ENCODE measurements around the gene APPBP2. TPM values are rescaled to one million over a fixed set of nuclear protein-coding genes. Genes with fewer than 3 reads are reported as not detected.
"Not testable (repeated sequence)": the region's sequence is repeated elsewhere in the genome, so short reads cannot be mapped to it uniquely, and the experiment has no call there.

The APPBP2 gene
- total and polyA plus RNA-seq, 10 donors = 4.1 to 49.8 (median 30.8) TPM

GRCh38 chr17:60522889-60523626, 3.0 kb downstream of the APPBP2 start:
- Histone ChIP-seq H3K9me3 (no peaks in the 10 kb centered on the region), H3K4me3 (peak overlapping the region in 1 of 8 donors; percentile 95), H3K27me3 (replicated peaks in 1 of 7) (no peaks in the 10 kb centered on the region), H3K27ac (no peak overlapping the region), H3K4me1 (peaks cover 24 to 75% (median 52%) of the 10 kb centered on the region in 6 donors), H3K36me3 (peaks cover 0 to 29% (median 13%) of the 10 kb centered on the region in 6 donors)
- WGBS, 5 donors = 87 to 92% (median 89%) methylated on average over 3 of the region's 3 CpGs
- intact Hi-C loops (cut with DNase I; ENCODE audit: low total_unique reads) = no loop called here
- TF ChIP-seq POLR2AphosphoS5 (IDR thresholded peaks at IDR 0.05) = no peak
- TF ChIP-seq, protein P1, sequence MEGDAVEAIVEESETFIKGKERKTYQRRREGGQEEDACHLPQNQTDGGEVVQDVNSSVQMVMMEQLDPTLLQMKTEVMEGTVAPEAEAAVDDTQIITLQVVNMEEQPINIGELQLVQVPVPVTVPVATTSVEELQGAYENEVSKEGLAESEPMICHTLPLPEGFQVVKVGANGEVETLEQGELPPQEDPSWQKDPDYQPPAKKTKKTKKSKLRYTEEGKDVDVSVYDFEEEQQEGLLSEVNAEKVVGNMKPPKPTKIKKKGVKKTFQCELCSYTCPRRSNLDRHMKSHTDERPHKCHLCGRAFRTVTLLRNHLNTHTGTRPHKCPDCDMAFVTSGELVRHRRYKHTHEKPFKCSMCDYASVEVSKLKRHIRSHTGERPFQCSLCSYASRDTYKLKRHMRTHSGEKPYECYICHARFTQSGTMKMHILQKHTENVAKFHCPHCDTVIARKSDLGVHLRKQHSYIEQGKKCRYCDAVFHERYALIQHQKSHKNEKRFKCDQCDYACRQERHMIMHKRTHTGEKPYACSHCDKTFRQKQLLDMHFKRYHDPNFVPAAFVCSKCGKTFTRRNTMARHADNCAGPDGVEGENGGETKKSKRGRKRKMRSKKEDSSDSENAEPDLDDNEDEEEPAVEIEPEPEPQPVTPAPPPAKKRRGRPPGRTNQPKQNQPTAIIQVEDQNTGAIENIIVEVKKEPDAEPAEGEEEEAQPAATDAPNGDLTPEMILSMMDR (IDR thresholded peaks at IDR 0.05 in 8 of 11, conservative IDR thresholded peaks at IDR 0.05 in 3 of 11) = no peak
- TF ChIP-seq POLR2A (IDR thresholded peaks at IDR 0.05) = no peak
- DNase-seq = no peak

DNA sequence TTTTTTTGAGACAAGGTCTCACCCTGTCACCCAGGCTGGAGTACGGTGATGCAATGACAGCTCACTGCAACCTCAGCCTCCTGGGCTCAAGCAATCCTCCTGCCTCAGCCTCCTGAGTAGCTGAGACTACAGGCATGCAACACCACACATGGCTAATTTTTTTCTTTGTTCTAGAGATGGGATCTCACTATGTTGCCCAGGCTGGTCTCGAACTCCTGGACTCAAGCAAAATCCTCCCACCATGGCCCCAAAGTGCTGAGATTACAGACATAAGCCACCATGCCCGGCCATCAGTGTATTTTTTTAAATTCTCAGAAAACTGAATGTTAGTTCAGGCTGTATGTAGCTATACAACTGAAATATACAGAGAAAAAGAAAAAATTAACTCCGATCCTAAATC, 6.2 kb downstream of the APPBP2 start:
- no peak overlapping the region for H3K27ac ChIP-seq
- TF ChIP-seq POLR2AphosphoS5 (IDR thresholded peaks at IDR 0.05) (no peak), POLR2A (IDR thresholded peaks at IDR 0.05) (no peak)
- TF ChIP-seq, protein P1 (IDR thresholded peaks at IDR 0.05 in 8 of 11, conservative IDR thresholded peaks at IDR 0.05 in 3 of 11) = no peak
- H3K36me3 ChIP-seq = peaks cover 0 to 51% (median 15%) of the 10 kb centered on the region in 6 donors
- intact Hi-C loops (cut with DNase I; ENCODE audit: low total_unique reads) = no loop called here
- H3K27me3 ChIP-seq (replicated peaks in 1 of 7) = no peaks in the 10 kb centered on the region
- no peaks in the 10 kb centered on the region for H3K9me3 ChIP-seq
- peaks cover 20 to 82% (median 41%) of the 10 kb centered on the region in 6 donors for H3K4me1 ChIP-seq
- no peak overlapping the region for H3K4me3 ChIP-seq
- WGBS, 5 donors = 90 to 99% (median 97%) methylated on average over 4 of the region's 4 CpGs
- DNase-seq = no peak

DNA sequence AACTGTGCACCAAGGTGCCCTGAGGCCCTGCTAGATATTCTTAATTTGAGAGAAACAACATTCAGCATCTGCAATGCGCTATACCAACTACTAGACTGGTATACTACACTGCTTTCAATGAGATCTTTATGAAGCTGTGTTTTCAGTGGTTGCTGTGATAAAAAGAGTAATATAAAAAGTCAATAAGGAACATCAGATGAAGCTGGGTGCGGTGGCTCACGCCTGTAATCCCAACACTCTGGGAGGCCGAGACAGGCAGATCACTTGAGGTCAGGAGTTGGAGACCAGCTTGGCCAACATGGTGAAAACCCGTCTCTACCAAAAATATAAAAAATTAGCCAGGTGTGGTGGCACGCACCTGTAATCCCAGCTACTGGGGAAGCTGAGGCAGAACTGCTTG, 10.4 kb downstream of the APPBP2 start:
- 94 to 97% (median 96%) methylated on average over 6 of the region's 6 CpGs for WGBS, 5 donors
- H3K4me3 ChIP-seq; H3K9me3 ChIP-seq; H3K27me3 ChIP-seq (replicated peaks in 1 of 7); DNase-seq; intact Hi-C loops (cut with DNase I; ENCODE audit: low total_unique reads); H3K27ac ChIP-seq: not testable (repeated sequence)
- Histone ChIP-seq H3K4me1 (peaks cover 0 to 52% (median 4%) of the 10 kb centered on the region in 6 donors), H3K36me3 (peaks cover 0 to 82% (median 16%) of the 10 kb centered on the region in 6 donors)

- H3K9me3 ChIP-seq; intact Hi-C loops (cut with DNase I; ENCODE audit: low total_unique reads): not testable (repeated sequence)
- H3K36me3 ChIP-seq = peaks cover 0 to 82% (median 15%) of the 10 kb centered on the region in 6 donors
These were observed 10.8 kb downstream of the APPBP2 start for GRCh38 chr17:60515199-60515598.

GRCh38 chr17:60514500-60514899, 11.5 kb downstream of the APPBP2 start:
- WGBS, 5 donors = 95 to 100% (median 96%) methylated on average over 1 of the region's 1 CpG

More at GRCh38 chr17:60515199-60515598, 10.8 kb downstream of the APPBP2 start:
- H3K27me3 ChIP-seq (replicated peaks in 1 of 7); H3K4me3 ChIP-seq; DNase-seq; H3K27ac ChIP-seq: not testable (repeated sequence)
- H3K4me1 ChIP-seq = peaks cover 0 to 54% (median 5%) of the 10 kb centered on the region in 6 donors
- 88 to 98% (median 95%) methylated on average over 5 of the region's 5 CpGs for WGBS, 5 donors

More at GRCh38 chr17:60514500-60514899, 11.5 kb downstream of the APPBP2 start:
- TF ChIP-seq POLR2A (IDR thresholded peaks at IDR 0.05) (no peak), POLR2AphosphoS5 (IDR thresholded peaks at IDR 0.05) (no peak)
- TF ChIP-seq, protein P1 (IDR thresholded peaks at IDR 0.05 in 8 of 11, conservative IDR thresholded peaks at IDR 0.05 in 3 of 11) = no peak
- Histone ChIP-seq H3K4me3 (no peak overlapping the region), H3K4me1 (peaks cover 0 to 61% (median 5%) of the 10 kb centered on the region in 6 donors), H3K27me3 (replicated peaks in 1 of 7) (no peaks in the 10 kb centered on the region), H3K27ac (no peak overlapping the region), H3K36me3 (peaks cover 0 to 78% (median 12%) of the 10 kb centered on the region in 6 donors), H3K9me3 (no peaks in the 10 kb centered on the region)
- DNase-seq = no peak
- intact Hi-C loops (cut with DNase I; ENCODE audit: low total_unique reads) = no loop called here

Data from spleen (tissue), 11 donors.